GM10847 (cell line): ENCODE data around the gene THSD8.

Experiments
- POLR2A ChIP-seq: IDR thresholded peaks from 2 replicates; pipeline ENCODE4 v1.6.1; 2011; ENCODE audit not compliant: insufficient read length; ENCODE audit errors: extremely low read depth

The THSD8 gene

GRCh38 chr19:12801466-12802266, at the start of gene THSD8, which contains the start of gene PRDX2:
THSD8 (plus strand) TSS chr19:12802069; CDS start chr19:12802072, 3 bp downstream.
PRDX2 (minus strand) TSS chr19:12801800; CDS start chr19:12801261, 539 bp downstream.
- TF ChIP-seq POLR2A, result peak; percentile 93

GRCh38 chr19:12754465-12755196, 47.2 kb upstream of the THSD8 start:
- no peak for TF ChIP-seq POLR2A

GRCh38 chr19:12756150-12756883, 45.6 kb upstream of the THSD8 start:
- TF ChIP-seq POLR2A, result no peak

GRCh38 chr19:12757544-12758274, 44.2 kb upstream of the THSD8 start:
- no peak for TF ChIP-seq POLR2A

- TF ChIP-seq POLR2A, result no peak
Measured at GRCh38 chr19:12759686-12760085, 42.2 kb upstream of the THSD8 start.

GRCh38 chr19:12763100-12763499, 38.8 kb upstream of the THSD8 start:
- no peak for TF ChIP-seq POLR2A

- TF ChIP-seq POLR2A, result no peak
Measured at GRCh38 chr19:12764698-12765097, 37.2 kb upstream of the THSD8 start.

GRCh38 chr19:12766051-12766521, 35.8 kb upstream of the THSD8 start:
- TF ChIP-seq POLR2A, result no peak

GRCh38 chr19:12767150-12767549, 34.7 kb upstream of the THSD8 start:
- TF ChIP-seq POLR2A, result no peak

GRCh38 chr19:12767666-12768065, 34.2 kb upstream of the THSD8 start:
- no peak for TF ChIP-seq POLR2A

GRCh38 chr19:12769689-12770088, 32.2 kb upstream of the THSD8 start:
- no peak for TF ChIP-seq POLR2A

GRCh38 chr19:12770922-12771321, 30.9 kb upstream of the THSD8 start:
- no peak for TF ChIP-seq POLR2A

GRCh38 chr19:12772323-12772722, 29.5 kb upstream of the THSD8 start:
- TF ChIP-seq POLR2A, result no peak

- TF ChIP-seq POLR2A, result no peak
Measured at GRCh38 chr19:12773571-12773970, 28.3 kb upstream of the THSD8 start.
